ENCODE measurements around the gene COA1. TPM values are rescaled to one million over a fixed set of nuclear protein-coding genes. Genes with fewer than 3 reads are reported as not detected.
A peak's percentile ranks its signal among the peaks of the same experiment; 100 is the strongest.

The COA1 gene
- total RNA-seq, 4 donors from 2014 or later: 31.8 to 53.2 (median 39.8) TPM

GRCh38 chr7:43671521-43671920, 57.8 kb downstream of the COA1 start:
- Histone ChIP-seq H3K4me3 (no peak overlapping the region), H3K36me3 (no peaks in the 10 kb centered on the region), H3K27ac (no peak overlapping the region), H3K9me3 (no peaks in the 10 kb centered on the region), H3K4me1 (peaks cover 0 to 22% (median 7%) of the 10 kb centered on the region in 4 donors), H3K27me3 (no peaks in the 10 kb centered on the region)
- no peak for DNase-seq
- TF ChIP-seq POLR2AphosphoS5 (IDR thresholded peaks at IDR 0.05) (no peak), POLR2A (IDR thresholded peaks at IDR 0.05) (no peak), EP300 (IDR thresholded peaks at IDR 0.05; ENCODE audit: low read depth) (no peak), CTCF (IDR thresholded peaks at IDR 0.05) (no peak)
- in situ Hi-C loops (cut with MboI; ENCODE audit: low pct_ligation_motif_present in 1 of 4, low pct_unique_long_range_greater_than_20kb in 1 of 4, low sequenced_read_pairs in 3 of 4): no loop called here
- 80 to 87% methylated on average over 1 to 4 of the region's 4 CpGs for WGBS, 2 donors (ENCODE audit: low coverage in 1 of 2)
- intact Hi-C loops (cut with DNase I; ENCODE audit: low total_unique reads): no loop called here

- intact Hi-C loops (cut with DNase I; ENCODE audit: low total_unique reads): no loop called here
- WGBS, 2 donors (ENCODE audit: low coverage in 1 of 2): 69 to 79% methylated on average over 10 to 15 of the region's 15 CpGs
- Histone ChIP-seq H3K4me3 (no peak overlapping the region), H3K4me1 (peaks cover 0 to 23% (median 4%) of the 10 kb centered on the region in 4 donors), H3K27ac (no peak overlapping the region), H3K9me3 (no peaks in the 10 kb centered on the region), H3K27me3 (no peaks in the 10 kb centered on the region), H3K36me3 (no peaks in the 10 kb centered on the region)
- peak; percentile 26 for DNase-seq
- TF ChIP-seq POLR2AphosphoS5 (IDR thresholded peaks at IDR 0.05) (no peak), POLR2A (IDR thresholded peaks at IDR 0.05) (no peak), EP300 (IDR thresholded peaks at IDR 0.05; ENCODE audit: low read depth) (no peak), CTCF (IDR thresholded peaks at IDR 0.05) (no peak)
- in situ Hi-C loops (cut with MboI; ENCODE audit: low pct_ligation_motif_present in 1 of 4, low pct_unique_long_range_greater_than_20kb in 1 of 4, low sequenced_read_pairs in 3 of 4): no loop called here
Observed at GRCh38 chr7:43669286-43670081, 59.8 kb downstream of the COA1 start.

GRCh38 chr7:43668035-43668434, 61.3 kb downstream of the COA1 start:
- no peaks in the 10 kb centered on the region for H3K36me3 ChIP-seq
- no peak for DNase-seq
- intact Hi-C loops (cut with DNase I; ENCODE audit: low total_unique reads): no loop called here
- WGBS, 2 donors (ENCODE audit: low coverage in 1 of 2): 90% methylated on average over 1 of the region's 1 CpG; no CpG with 5 or more reads in 1 of the 2 donors
- TF ChIP-seq POLR2AphosphoS5 (IDR thresholded peaks at IDR 0.05): no peak
- TF ChIP-seq CTCF (IDR thresholded peaks at IDR 0.05): no peak
- TF ChIP-seq EP300 (IDR thresholded peaks at IDR 0.05; ENCODE audit: low read depth): no peak
- no peak for TF ChIP-seq POLR2A (IDR thresholded peaks at IDR 0.05)
- peaks cover 0 to 18% (median 0%) of the 10 kb centered on the region in 4 donors for H3K4me1 ChIP-seq
- no peak overlapping the region for H3K4me3 ChIP-seq
- in situ Hi-C loops (cut with MboI; ENCODE audit: low pct_ligation_motif_present in 1 of 4, low pct_unique_long_range_greater_than_20kb in 1 of 4, low sequenced_read_pairs in 3 of 4): no loop called here
- H3K27ac ChIP-seq: no peak overlapping the region
- H3K27me3 ChIP-seq: no peaks in the 10 kb centered on the region
- H3K9me3 ChIP-seq: no peaks in the 10 kb centered on the region

GRCh38 chr7:43666938-43667337, 62.4 kb downstream of the COA1 start:
- Histone ChIP-seq H3K9me3 (no peaks in the 10 kb centered on the region), H3K27ac (no peak overlapping the region), H3K4me3 (no peak overlapping the region), H3K36me3 (no peaks in the 10 kb centered on the region), H3K4me1 (peaks cover 0 to 18% (median 0%) of the 10 kb centered on the region in 4 donors), H3K27me3 (no peaks in the 10 kb centered on the region)
- in situ Hi-C loops (cut with MboI; ENCODE audit: low pct_ligation_motif_present in 1 of 4, low pct_unique_long_range_greater_than_20kb in 1 of 4, low sequenced_read_pairs in 3 of 4) (no loop called here), intact Hi-C loops (cut with DNase I; ENCODE audit: low total_unique reads) (no loop called here)
- no peak for DNase-seq
- no peak for TF ChIP-seq CTCF (IDR thresholded peaks at IDR 0.05)
- no peak for TF ChIP-seq POLR2A (IDR thresholded peaks at IDR 0.05)
- no peak for TF ChIP-seq EP300 (IDR thresholded peaks at IDR 0.05; ENCODE audit: low read depth)
- no peak for TF ChIP-seq POLR2AphosphoS5 (IDR thresholded peaks at IDR 0.05)
